K562 (cell line): ENCODE data around the gene UNKL. TPM values are rescaled to one million over a fixed set of nuclear protein-coding genes. Genes with fewer than 3 reads are reported as not detected.

Source experiments
- ATAC-seq: fragments of 200-7000 bp; cut with Tn5 transposase; 3 replicates; pipeline ENCODE4 v1.9.1; 2020; ENCODE audit warnings: moderate library complexity
- BruUV-seq: library from RNA; stranded (reverse); fragments of 400-500 nt; replicated peaks from 2 replicates; lab custom pipeline; 2021; lab: Mats Ljungman, UMichigan
- CTCF ChIA-PET: fragments of 300-600 bp; formaldehyde crosslinking; extraction: SDS; loops from one replicate; lab custom pipeline; 2021; ENCODE audit warnings: low intra/inter-chr PET ratio; lab: Yijun Ruan, JAX
- POLR2A ChIA-PET: fragments of 300-600, 350-650 bp; sonication (Branson Sonifier 250); formaldehyde crosslinking; extraction: SDS; loops from one replicate; lab custom pipeline; 2021; ENCODE audit warnings: antibody characterized with exemption, inconsistent platforms; lab: Yijun Ruan, JAX
- DNase-seq, 4 experiments: peaks; one replicate each; pipeline versions ENCODE4 v3.0.0 to v3.0.0-alpha.2; 2011 to 2018; ENCODE audit warnings: low spot score in 3 of 4, mixed read lengths in 3 of 4; ENCODE audit errors: extremely low read depth in 1 of 4
- FAIRE-seq: peaks from 2 replicates; lab custom pipeline; 2011; peaks lifted over from hg19 to GRCh38; lab: Jason Lieb, UNC
- H2AFZ ChIP-seq: 2 replicates; pipeline ENCODE4 v1.6.0; 2011; ENCODE audit warnings: low read depth, low read length, control low read depth, inconsistent platforms
- H3K27ac ChIP-seq: fragments of 200-600 bp; 3 replicates; pipeline ENCODE4 v1.8.0; 2011; ENCODE audit warnings: low read depth, mild to moderate bottlenecking, control low read depth, inconsistent platforms, low read length, moderate library complexity, mixed read lengths; ENCODE audit errors: extremely low read depth
- H3K27me3 ChIP-seq, 2 experiments: fragments of 300-600 bp in 1 of 2; 2 replicates in 1 of 2; 3 replicates in 1 of 2; pipeline versions ENCODE4 v1.6.0 to v1.8.0; 2011; ENCODE audit warnings: inconsistent platforms in 2 of 2, low read length in 2 of 2, mild to moderate bottlenecking in 1 of 2, mixed read lengths in 1 of 2, moderate library complexity in 1 of 2; ENCODE audit not compliant: control insufficient read depth in 2 of 2, insufficient read depth in 2 of 2
- H3K36me3 ChIP-seq: fragments of 300-600 bp; 3 replicates; pipeline ENCODE4 v1.8.0; 2011; ENCODE audit warnings: mild to moderate bottlenecking, low read length, inconsistent platforms; ENCODE audit not compliant: control insufficient read depth, insufficient read depth
- H3K4me1 ChIP-seq, 2 experiments: fragments of 200-600 bp in 1 of 2; replicated peaks in 1 of 2; 2 replicates in 1 of 2; 3 replicates in 1 of 2; pipeline versions ENCODE4 v1.5.1 to v1.8.0; 2011; ENCODE audit warnings: inconsistent platforms in 2 of 2, low read length in 2 of 2, mild to moderate bottlenecking in 1 of 2, mixed read lengths in 1 of 2, moderate library complexity in 1 of 2; ENCODE audit not compliant: control insufficient read depth in 2 of 2, insufficient read depth in 2 of 2
- H3K4me2 ChIP-seq: 2 replicates; pipeline ENCODE4 v1.6.1; 2011; ENCODE audit warnings: low read length, control low read depth, inconsistent platforms, mixed read lengths; ENCODE audit not compliant: insufficient read depth
- H3K4me3 ChIP-seq: fragments of 200-600 bp; sonication (generic), shearing (Covaris generic); 2 replicates; pipeline ENCODE4 v1.5.1; 2016; ENCODE audit warnings: control low read depth, inconsistent platforms
- H3K79me2 ChIP-seq: fragments of 200-600 bp; 3 replicates; pipeline ENCODE4 v1.8.0; 2011; ENCODE audit warnings: low read length, inconsistent platforms; ENCODE audit not compliant: control insufficient read depth, insufficient read depth
- H3K9ac ChIP-seq, 2 experiments: 2 replicates each; pipeline versions ENCODE4 v1.6.0 to v1.6.1; 2011; ENCODE audit warnings: low read depth in 2 of 2, low read length in 2 of 2, control low read depth in 1 of 2, inconsistent platforms in 1 of 2, mild to moderate bottlenecking in 1 of 2, mixed read lengths in 1 of 2; ENCODE audit not compliant: insufficient read depth in 1 of 2
- H3K9me1 ChIP-seq: one replicate; pipeline ENCODE4 v1.6.0; 2011; ENCODE audit warnings: inconsistent platforms, mild to moderate bottlenecking, low read length, moderate library complexity; ENCODE audit not compliant: control insufficient read depth, insufficient read depth
- H3K9me3 ChIP-seq: replicated peaks from 2 replicates; pipeline ENCODE4 v1.5.1; 2011; ENCODE audit warnings: low read depth, low read length, inconsistent platforms; ENCODE audit not compliant: control insufficient read depth, insufficient read depth
- H4K20me1 ChIP-seq: replicated peaks from 2 replicates; pipeline ENCODE4 v1.6.1; 2011; ENCODE audit warnings: low read length, inconsistent platforms, mixed read lengths; ENCODE audit not compliant: control insufficient read depth, insufficient read depth
- JUND ChIP-seq, 2 experiments: IDR thresholded peaks; 2 replicates in 1 of 2; 3 replicates in 1 of 2; pipeline ENCODE4 v1.6.1; 2011; ENCODE audit warnings: borderline replicate concordance in 2 of 2, low read depth in 2 of 2, low read length in 2 of 2, improper control_type of control experiment in 1 of 2, missing biosample characterization in 1 of 2, missing genetic modification characterization in 1 of 2, missing genetic modification reagents in 1 of 2
- POLR2G ChIP-seq: fragments of 200-400 bp; formaldehyde crosslinking; IDR thresholded peaks from 2 replicates; pipeline ENCODE4 v1.6.1; 2017; ENCODE audit warnings: low read depth, mild to moderate bottlenecking, antibody characterized with exemption, low read length, moderate library complexity
- ZFP30 ChIP-seq: fragments of 250-450 bp; sonication (Bioruptor Pico); IDR thresholded peaks from 2 replicates; pipeline ENCODE4 v1.8.0; 2022; ENCODE audit warnings: moderate library complexity, mild to moderate bottlenecking, inconsistent platforms, borderline replicate concordance
- ZFX ChIP-seq: sonication (generic); formaldehyde crosslinking; IDR thresholded peaks from 2 replicates; pipeline ENCODE4 v1.8.0; 2022; ENCODE audit warnings: mild to moderate bottlenecking, missing genetic modification reagents, moderate library complexity
- WGBS: fragments of 100-300 bp; shearing (Covaris generic); methylation state at CpG from one replicate; pipeline ENCODE4 v1.1.6; 2016; ENCODE audit warnings: low coverage, mixed read lengths; ENCODE audit not compliant: insufficient coverage; ENCODE audit errors: missing lambda C conversion rate; 5-methylcytosine and 5-hydroxymethylcytosine counted together
- in situ Hi-C: fragments of 300-500 bp; cut with MboI; formaldehyde crosslinking; loops from 4 replicates; pipeline ENCODE4 v1.15.0; 2018; ENCODE audit warnings: inconsistent platforms, mixed read lengths
- intact Hi-C: fragments of 100-400 bp; cut with micrococcal nuclease; formaldehyde crosslinking; loops from 2 replicates; pipeline ENCODE4 v1.14.2; 2022
- polyA plus RNA-seq, 8 experiments: library from polyadenylated mRNA; depleted of rRNA in 4 of 8; stranded (reverse) in 5 of 8; unstranded in 3 of 8; fragments of >200 nt; fragmentation: Nextera tagmentation in 2 of 8; fragmentation: Illumina TruSeq in 1 of 8; extraction: Ambion mirVana in 2 of 8; extraction: Trizol in 1 of 8; gene quantifications; 2 replicates each; pipeline versions ENCODE4 v1.2.1 to v1.2.3, GENCODE V29; 2011 to 2014; ENCODE audit warnings: inconsistent platforms in 1 of 8, missing spikeins in 1 of 8
- total RNA-seq, 7 experiments: library from RNA; depleted of rRNA in 6 of 7; stranded (reverse); fragments of >200 nt in 6 of 7; fragmentation: Illumina TruSeq in 2 of 7; extraction: Trizol in 2 of 7; gene quantifications; 2 replicates each; pipeline versions ENCODE4 v1.2.1 to v1.2.3, GENCODE V29; 2011 to 2021; ENCODE audit warnings: low replicate concordance in 1 of 7
- TF ChIP-seq, protein P1 (sequence below): IDR thresholded peaks from 2 replicates; pipeline ENCODE4 v1.6.1; 2011; ENCODE audit warnings: borderline replicate concordance, low read depth, mild to moderate bottlenecking, moderate library complexity, low read length; ENCODE audit not compliant: insufficient read depth, poor library complexity, severe bottlenecking
- TF ChIP-seq, protein P2 (sequence below): sonication (generic); formaldehyde crosslinking; IDR thresholded peaks from 2 replicates; pipeline ENCODE4 v1.8.1; 2023; ENCODE audit warnings: mild to moderate bottlenecking, missing genetic modification reagents

The UNKL gene
- total and polyA plus RNA-seq, 9 of the 15 experiments (the other 6 are each of a cell fraction or from before 2014, with no cell fraction given), result 0.37 to 30.2 (median 5.1) TPM

DNA sequence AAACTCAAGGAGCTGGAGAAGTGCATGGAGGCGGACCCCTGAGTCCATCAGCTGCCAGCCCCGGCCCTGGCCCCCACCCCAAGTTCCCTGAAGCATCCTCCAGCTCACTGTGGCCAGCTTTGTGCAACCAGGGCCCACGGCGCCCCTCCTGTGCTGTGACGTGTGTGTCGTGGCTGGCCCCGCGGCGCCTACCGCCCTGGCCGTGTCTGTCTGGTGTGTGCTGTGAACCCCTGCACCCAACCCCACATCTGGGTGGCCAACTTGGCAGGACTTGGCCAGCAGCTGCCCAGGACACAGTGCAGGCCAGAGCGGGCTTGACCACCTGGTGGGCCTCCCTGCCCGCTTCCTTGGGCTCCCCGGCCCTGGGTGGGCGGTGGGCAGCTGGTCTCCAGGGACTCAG, 66.1 kb downstream of the UNKL start (continued):
- no peak for TF ChIP-seq ZFP30
- TF ChIP-seq, protein P1, sequence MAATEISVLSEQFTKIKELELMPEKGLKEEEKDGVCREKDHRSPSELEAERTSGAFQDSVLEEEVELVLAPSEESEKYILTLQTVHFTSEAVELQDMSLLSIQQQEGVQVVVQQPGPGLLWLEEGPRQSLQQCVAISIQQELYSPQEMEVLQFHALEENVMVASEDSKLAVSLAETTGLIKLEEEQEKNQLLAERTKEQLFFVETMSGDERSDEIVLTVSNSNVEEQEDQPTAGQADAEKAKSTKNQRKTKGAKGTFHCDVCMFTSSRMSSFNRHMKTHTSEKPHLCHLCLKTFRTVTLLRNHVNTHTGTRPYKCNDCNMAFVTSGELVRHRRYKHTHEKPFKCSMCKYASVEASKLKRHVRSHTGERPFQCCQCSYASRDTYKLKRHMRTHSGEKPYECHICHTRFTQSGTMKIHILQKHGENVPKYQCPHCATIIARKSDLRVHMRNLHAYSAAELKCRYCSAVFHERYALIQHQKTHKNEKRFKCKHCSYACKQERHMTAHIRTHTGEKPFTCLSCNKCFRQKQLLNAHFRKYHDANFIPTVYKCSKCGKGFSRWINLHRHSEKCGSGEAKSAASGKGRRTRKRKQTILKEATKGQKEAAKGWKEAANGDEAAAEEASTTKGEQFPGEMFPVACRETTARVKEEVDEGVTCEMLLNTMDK, result no peak
- TF ChIP-seq, all 486 proteins: peak for 0

DNA sequence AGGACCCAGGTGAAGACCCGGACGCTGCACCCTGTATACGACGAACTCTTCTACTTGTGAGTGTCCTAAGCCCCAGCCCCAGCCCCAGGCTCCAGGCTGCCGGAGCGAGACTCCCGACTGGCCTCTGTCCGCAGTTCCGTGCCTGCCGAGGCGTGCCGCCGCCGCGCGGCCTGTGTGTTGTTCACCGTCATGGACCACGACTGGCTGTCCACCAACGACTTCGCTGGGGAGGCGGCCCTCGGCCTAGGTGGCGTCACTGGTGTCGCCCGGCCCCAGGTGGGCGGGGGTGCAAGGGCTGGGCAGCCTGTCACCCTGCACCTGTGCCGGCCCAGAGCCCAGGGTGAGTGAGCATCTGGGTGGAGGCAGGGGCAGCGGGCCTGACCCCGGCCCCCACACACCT, 66.5 kb downstream of the UNKL start:
- peaks cover 9 to 86% of the 10 kb centered on the region in 2 experiments; a peak in 4 of 5 replicates for H3K4me1 ChIP-seq
- POLR2A ChIA-PET, result interaction anchor here (1.4 kb wide), 1 partner anchor 73 kb away, joined by 5 read pairs; the partner anchor contains the start of gene UQCC4
- in situ Hi-C loops, result no loop called here
- no peak overlapping the region for H3K9ac ChIP-seq
- peaks cover 9% of the 10 kb centered on the region for H4K20me1 ChIP-seq
- H3K27ac ChIP-seq, result no peak overlapping the region
- no peaks in the 10 kb centered on the region for H3K27me3 ChIP-seq
- H3K9me1 ChIP-seq, result no peaks in the 10 kb centered on the region
- WGBS, result 91% methylated on average over 14 of the region's 29 CpGs
- no TSS peak for BruUV-seq
- DNase-seq (no peak), ATAC-seq (no peak), FAIRE-seq (no peak)
- no peak overlapping the region for H3K4me3 ChIP-seq
- CTCF ChIA-PET, result no interaction called here
- peaks cover 23% of the 10 kb centered on the region for H3K79me2 ChIP-seq
- TF ChIP-seq ZFX (CRISPR knock-in tag) (peak; percentile 29; the same call in 1 of the 2 replicates), POLR2G (0 out of 2 replicates have a peak, but pooled peaks have one; percentile 7), JUND (IDR thresholded peaks at IDR 0.05; ENCODE audit: borderline replicate concordance, low read depth, low read length) (no peak), JUND (tag; IDR thresholded peaks at IDR 0.05; ENCODE audit: borderline replicate concordance, low read depth, low read length) (no peak)
- TF ChIP-seq, protein P2, sequence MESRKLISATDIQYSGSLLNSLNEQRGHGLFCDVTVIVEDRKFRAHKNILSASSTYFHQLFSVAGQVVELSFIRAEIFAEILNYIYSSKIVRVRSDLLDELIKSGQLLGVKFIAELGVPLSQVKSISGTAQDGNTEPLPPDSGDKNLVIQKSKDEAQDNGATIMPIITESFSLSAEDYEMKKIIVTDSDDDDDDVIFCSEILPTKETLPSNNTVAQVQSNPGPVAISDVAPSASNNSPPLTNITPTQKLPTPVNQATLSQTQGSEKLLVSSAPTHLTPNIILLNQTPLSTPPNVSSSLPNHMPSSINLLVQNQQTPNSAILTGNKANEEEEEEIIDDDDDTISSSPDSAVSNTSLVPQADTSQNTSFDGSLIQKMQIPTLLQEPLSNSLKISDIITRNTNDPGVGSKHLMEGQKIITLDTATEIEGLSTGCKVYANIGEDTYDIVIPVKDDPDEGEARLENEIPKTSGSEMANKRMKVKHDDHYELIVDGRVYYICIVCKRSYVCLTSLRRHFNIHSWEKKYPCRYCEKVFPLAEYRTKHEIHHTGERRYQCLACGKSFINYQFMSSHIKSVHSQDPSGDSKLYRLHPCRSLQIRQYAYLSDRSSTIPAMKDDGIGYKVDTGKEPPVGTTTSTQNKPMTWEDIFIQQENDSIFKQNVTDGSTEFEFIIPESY, result peak; percentile 76
- H3K9me3 ChIP-seq, result no peaks in the 10 kb centered on the region
- H3K36me3 ChIP-seq, result peaks cover 22% of the 10 kb centered on the region; the same call in 1 of the 3 replicates
- intact Hi-C loops, result loop anchor here (10.0 kb wide), 1 partner anchor 53 kb away; no protein-coding TSS in a partner anchor
- H3K4me2 ChIP-seq, result no peak overlapping the region
- H2AFZ ChIP-seq, result no peak overlapping the region
